ENCODE data around the gene PRXL2B. TPM values are rescaled to one million over a fixed set of nuclear protein-coding genes. Genes with fewer than 3 reads are reported as not detected.
"Not testable (repeated sequence)": the region's sequence is repeated elsewhere in the genome, so short reads cannot be mapped to it uniquely, and the experiment has no call there.

Gene PRXL2B
- total RNA-seq, 2 experiments from 2014 or later: 17.0 to 22.2 TPM

DNA sequence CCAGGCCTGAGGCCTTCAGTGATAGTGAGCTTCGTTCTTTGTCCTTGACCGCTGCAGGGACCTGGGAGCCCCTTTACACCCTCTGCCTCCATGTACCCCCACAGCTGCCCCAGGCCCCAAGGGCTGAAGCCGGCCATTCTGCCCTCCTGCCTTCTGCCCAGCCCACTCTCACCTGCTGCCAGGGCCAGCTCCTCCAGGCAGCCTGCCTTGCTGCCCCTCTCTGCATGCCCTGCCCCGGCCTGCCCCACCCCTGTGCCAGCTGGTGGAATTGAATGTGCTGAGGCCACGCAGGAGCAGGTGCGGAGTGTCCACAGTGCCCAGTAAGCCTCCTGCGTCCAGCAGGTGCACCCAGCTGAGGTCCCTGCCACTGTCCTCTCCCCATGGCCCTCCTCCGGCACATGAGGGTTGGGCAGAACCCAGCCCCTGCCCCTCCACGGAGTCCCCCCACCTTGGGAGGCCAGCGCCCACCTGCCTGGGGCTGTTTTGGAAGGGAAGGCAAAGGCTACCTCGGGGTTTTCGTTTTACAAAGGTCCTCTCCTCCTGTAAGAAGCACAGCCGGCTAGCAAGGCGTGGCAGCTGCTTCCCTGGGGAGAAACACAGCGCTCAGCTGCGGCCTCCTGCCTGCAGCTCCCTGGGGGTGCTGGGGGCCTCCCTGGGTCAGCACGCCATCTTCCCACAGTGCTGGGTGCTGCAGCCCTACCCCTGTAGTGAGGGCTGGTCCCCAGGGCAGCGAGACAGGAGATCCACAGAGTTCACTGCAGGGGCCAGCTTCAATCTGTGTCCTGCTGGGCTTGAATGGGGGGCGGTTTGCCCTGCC is 25.3 kb downstream of the PRXL2B start:
- H3K4me1 Mint-ChIP-seq: peaks cover 4% of the 10 kb centered on the region
- peaks cover 3% of the 10 kb centered on the region for H3K27me3 Mint-ChIP-seq
- peaks cover 4% of the 10 kb centered on the region for H3K36me3 Mint-ChIP-seq (ENCODE audit: low read depth)
- H3K9me3 Mint-ChIP-seq: peaks cover 24% of the 10 kb centered on the region
- H3K4me3 Mint-ChIP-seq: no peak overlapping the region
- no peak for DNase-seq
- H3K27ac Mint-ChIP-seq: no peak overlapping the region
- POLR2A ChIA-PET: no interaction called here
- CTCF ChIA-PET: no interaction called here

DNA sequence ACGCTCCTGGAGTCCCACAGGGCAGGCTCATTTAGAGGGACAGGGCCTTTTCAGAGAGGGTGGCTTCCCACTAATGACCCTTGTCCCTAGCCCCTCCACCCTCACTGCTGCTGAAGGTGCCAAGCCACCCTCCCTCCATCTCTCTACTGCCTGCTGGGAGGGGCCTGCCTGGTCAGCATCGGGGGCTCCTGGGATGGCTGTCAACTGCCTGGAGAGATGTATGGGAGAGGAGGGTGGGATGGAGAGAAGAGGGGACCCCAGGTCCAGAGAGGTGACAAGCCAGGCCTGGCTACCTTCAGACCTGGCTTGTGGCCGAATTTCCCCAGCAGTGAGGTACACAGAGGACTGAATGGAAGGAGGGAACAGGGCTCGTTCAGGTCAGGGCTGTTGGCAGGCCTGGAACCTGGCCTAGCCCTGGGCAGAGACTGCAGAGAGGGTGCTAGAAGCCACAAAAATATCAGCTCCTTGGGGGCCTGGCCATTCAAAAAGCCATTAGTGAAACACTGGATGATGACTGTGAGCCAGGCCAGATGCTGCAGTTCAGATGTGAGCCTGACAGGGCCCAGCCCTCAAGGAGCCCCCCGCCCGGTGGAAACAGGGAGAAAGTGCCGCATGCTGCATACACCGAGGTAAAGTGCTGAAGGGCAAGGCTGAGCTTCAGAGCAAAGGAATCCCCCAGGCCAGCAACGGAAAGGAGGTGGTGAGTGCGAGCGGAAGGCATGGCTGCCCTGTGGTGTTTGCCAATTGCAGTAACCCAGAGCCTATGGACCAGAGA is 26.2 kb downstream of the PRXL2B start:
- POLR2A ChIA-PET: no interaction called here

DNA sequence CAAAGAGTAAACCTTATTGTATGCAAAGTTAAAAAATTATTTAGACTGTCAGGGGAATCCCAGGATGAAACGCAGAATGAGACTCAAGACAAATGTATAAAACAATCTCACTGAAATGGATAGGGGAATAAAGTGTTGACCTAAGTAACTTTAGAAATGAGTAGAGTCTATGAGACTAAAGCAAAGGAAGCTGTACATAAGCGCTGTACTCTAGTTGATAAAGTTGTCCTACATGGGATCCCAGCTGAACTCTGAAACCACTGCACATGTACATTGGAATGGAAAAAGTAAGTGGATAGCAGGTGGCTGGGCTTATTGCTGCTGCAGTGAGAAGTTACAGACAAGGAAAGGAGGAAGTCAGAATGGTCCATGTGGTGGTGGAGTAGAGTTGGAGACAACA is 27.6 kb downstream of the PRXL2B start:
- POLR2A ChIA-PET: no interaction called here
- H3K27me3 Mint-ChIP-seq: peaks cover 7% of the 10 kb centered on the region
- peaks cover 4% of the 10 kb centered on the region for H3K4me1 Mint-ChIP-seq
- H3K27ac Mint-ChIP-seq: no peak overlapping the region
- CTCF ChIA-PET: no interaction called here
- peaks cover 21% of the 10 kb centered on the region for H3K9me3 Mint-ChIP-seq
- peaks cover 4% of the 10 kb centered on the region for H3K36me3 Mint-ChIP-seq (ENCODE audit: low read depth)
- H3K4me3 Mint-ChIP-seq: no peak overlapping the region
- DNase-seq: no peak

More for the DNA sequence above, 26.2 kb downstream of the PRXL2B start:
- no peak overlapping the region for H3K27ac Mint-ChIP-seq
- no peak overlapping the region for H3K4me3 Mint-ChIP-seq
- H3K4me1 Mint-ChIP-seq: peaks cover 4% of the 10 kb centered on the region
- CTCF ChIA-PET: no interaction called here
- no peak for DNase-seq
- H3K27me3 Mint-ChIP-seq: peaks cover 3% of the 10 kb centered on the region
- peaks cover 24% of the 10 kb centered on the region for H3K9me3 Mint-ChIP-seq
- peaks cover 4% of the 10 kb centered on the region for H3K36me3 Mint-ChIP-seq (ENCODE audit: low read depth)

DNA sequence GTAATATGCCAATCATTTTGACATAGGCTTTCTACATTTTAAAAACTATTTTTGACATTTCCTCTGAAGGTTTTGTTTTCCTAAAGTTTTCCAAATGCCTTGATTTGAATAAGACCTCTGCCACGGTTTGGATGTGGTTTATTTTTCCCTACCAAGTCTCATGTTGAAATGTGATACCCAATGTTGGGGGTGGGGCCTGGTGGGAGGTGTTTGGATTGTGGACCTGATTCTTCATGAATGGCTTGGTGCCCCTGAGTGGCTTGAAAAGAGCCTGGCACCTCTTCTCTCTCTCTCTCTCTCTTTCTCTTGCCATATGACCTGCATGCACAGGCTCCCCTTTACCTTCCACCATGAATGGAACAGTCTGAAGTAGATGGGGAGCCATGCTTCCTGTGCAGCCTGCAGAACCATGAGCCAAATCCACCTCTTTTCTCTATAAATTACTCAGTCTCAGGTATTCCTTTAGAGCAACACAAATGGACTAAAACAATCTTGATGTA is 31.4 kb downstream of the PRXL2B start:
- H3K27me3 Mint-ChIP-seq: peaks cover 14% of the 10 kb centered on the region
- CTCF ChIA-PET: no interaction called here
- no peak for DNase-seq
- peaks cover 4% of the 10 kb centered on the region for H3K36me3 Mint-ChIP-seq (ENCODE audit: low read depth)
- H3K9me3 Mint-ChIP-seq: peaks cover 21% of the 10 kb centered on the region
- peaks cover 4% of the 10 kb centered on the region for H3K4me1 Mint-ChIP-seq
- H3K4me3 Mint-ChIP-seq: no peak overlapping the region
- H3K27ac Mint-ChIP-seq: no peak overlapping the region
- POLR2A ChIA-PET: no interaction called here

DNA sequence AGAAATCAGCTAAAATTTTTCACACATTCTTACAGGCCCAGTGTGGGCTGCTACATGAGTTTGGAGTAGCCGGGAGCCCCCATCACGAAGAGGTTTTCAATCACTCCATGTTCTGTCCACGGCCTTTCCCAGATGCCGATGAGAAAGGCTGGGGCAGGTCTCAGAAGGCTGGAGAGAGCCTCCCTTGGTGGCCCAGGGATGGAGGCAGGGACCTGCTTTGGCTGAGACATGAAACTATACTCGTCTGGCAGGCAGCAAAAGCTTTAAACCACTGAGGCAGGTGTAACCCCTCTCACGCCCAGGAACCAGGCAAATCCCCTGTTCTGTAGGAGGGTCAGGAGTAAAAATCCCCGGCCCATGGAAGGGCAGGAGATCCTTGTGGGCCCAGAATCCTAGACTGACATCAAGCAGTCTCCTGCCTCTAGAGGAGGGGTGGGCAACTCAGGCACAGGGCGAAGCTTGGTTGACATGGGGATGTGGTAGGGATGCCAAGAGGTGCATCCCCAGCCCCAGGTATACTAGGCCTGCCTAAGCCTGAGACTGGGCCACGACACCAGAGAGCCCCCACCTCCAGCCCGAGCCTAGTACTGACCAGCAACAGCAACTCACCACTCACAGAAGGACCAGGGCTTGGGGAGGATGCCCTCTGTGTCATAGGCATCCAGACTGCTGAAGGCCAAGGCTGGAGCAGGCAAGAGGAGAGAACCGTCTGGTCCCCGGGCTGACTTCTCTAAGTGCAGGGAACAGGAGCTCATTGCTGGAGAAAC is 37.2 kb downstream of the PRXL2B start:
- Mint-ChIP-seq H3K27ac (no peak overlapping the region), H3K36me3 (ENCODE audit: low read depth) (no peaks in the 10 kb centered on the region), H3K27me3 (peaks cover 31% of the 10 kb centered on the region), H3K4me3 (no peak overlapping the region), H3K9me3 (no peaks in the 10 kb centered on the region), H3K4me1 (no peaks in the 10 kb centered on the region)
- ChIA-PET CTCF (no interaction called here), POLR2A (no interaction called here)
- DNase-seq: no peak

DNA sequence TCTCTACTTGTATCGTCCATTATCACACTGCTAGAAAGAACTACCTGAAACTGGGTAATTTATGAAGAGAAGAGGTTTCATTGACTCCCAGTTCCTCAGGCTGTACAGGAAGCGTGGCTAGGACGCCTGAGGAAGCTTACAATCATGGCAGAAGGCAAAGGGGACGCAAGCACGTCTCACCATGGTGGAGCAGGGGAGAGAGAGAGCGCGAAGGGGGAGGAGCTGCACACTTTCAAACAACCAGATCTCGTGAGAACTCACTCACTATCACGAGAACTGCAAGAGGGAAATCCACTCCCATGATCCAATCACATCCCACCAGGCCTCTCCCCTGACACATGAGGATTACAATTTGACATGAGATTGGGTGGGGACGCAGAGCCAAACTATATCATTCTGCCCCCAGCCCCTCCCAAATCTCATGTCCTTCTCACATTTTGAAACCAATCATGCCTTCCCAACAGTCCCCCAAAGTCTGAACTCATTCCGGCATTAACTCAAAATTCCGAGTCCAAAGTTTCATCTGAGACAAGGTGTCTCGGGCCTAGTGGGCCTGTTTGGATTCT is 38.2 kb downstream of the PRXL2B start:
- Mint-ChIP-seq H3K36me3 (ENCODE audit: low read depth) (no peaks in the 10 kb centered on the region), H3K9me3 (no peaks in the 10 kb centered on the region), H3K4me1 (no peaks in the 10 kb centered on the region), H3K27me3 (peaks cover 32% of the 10 kb centered on the region), H3K27ac (no peak overlapping the region), H3K4me3 (no peak overlapping the region)
- no peak for DNase-seq
- ChIA-PET CTCF (no interaction called here), POLR2A (no interaction called here)

DNA sequence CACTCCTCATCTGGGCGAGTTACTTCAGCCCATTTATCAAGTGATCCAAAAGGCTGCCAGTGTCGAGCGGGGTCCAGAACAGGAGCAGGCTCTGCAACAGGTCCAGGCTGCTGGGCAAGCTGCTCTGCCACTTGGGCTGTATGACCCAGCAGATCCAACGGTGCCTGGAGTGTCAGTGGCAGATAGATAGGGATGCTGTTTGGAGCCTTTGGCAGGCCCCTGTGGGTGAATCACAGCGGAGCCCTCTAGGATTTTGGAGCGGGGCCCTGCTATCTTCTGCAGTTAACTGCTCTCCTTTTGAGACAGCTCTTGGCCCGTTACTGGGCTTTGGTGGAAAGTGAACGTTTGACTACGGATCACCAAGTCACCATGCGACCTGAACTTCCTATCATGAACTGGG is 38.7 kb downstream of the PRXL2B start:
- ChIA-PET CTCF (no interaction called here), POLR2A (no interaction called here)
- Mint-ChIP-seq H3K27me3 (peaks cover 33% of the 10 kb centered on the region), H3K9me3 (peaks cover 2% of the 10 kb centered on the region), H3K4me3 (no peak overlapping the region), H3K27ac (no peak overlapping the region), H3K4me1 (no peaks in the 10 kb centered on the region), H3K36me3 (ENCODE audit: low read depth) (peaks cover 2% of the 10 kb centered on the region)
- no peak for DNase-seq

DNA sequence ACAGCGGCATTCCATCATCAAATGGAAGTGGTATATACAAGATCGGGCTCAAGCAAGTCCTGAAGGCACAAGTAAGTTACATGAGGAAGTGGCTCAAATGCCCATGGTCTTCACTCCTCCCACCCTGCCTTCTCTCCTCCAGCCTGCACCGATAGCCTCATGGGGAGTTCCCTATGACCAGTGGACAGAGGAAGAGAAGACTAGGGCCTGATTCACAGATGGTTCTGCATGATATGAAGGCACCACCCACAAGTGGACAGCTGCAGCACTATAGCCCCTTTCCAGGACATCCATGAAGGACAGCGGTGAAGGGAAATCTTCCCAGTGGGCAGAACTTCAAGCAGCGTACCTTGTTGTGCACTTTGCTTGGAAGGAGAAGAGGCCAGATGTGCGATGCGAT is 39.2 kb downstream of the PRXL2B start:
- H3K27ac Mint-ChIP-seq; H3K9me3 Mint-ChIP-seq; H3K4me3 Mint-ChIP-seq; H3K36me3 Mint-ChIP-seq (ENCODE audit: low read depth); H3K4me1 Mint-ChIP-seq; POLR2A ChIA-PET; DNase-seq; CTCF ChIA-PET: not testable (repeated sequence)
- peaks cover 36% of the 10 kb centered on the region for H3K27me3 Mint-ChIP-seq

DNA sequence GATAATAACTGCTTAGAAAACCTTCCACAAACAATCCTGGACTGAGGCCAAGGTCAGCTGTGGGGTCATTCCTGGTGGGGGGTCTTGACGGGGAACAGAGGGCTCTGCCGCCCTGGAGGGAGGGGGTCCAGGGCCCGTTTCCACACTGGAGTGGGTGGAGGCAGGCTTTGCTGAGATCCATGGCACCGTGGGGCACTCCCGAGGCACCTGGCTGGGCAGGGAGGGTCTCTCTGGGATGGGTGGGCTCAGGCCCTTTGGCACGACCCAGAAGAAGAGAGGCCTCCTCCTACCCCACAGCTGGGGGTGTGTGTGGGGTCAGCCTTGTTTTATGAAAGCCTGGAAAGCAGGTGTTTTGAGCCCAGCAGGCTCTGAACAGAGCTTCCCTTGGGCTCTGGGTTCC is 41.2 kb downstream of the PRXL2B start:
- ChIA-PET POLR2A (no interaction called here), CTCF (no interaction called here)
- DNase-seq: no peak
- Mint-ChIP-seq H3K27ac (no peak overlapping the region), H3K4me3 (no peak overlapping the region), H3K27me3 (peaks cover 40% of the 10 kb centered on the region), H3K4me1 (no peaks in the 10 kb centered on the region), H3K36me3 (ENCODE audit: low read depth) (peaks cover 8% of the 10 kb centered on the region), H3K9me3 (peaks cover 7% of the 10 kb centered on the region)

DNA sequence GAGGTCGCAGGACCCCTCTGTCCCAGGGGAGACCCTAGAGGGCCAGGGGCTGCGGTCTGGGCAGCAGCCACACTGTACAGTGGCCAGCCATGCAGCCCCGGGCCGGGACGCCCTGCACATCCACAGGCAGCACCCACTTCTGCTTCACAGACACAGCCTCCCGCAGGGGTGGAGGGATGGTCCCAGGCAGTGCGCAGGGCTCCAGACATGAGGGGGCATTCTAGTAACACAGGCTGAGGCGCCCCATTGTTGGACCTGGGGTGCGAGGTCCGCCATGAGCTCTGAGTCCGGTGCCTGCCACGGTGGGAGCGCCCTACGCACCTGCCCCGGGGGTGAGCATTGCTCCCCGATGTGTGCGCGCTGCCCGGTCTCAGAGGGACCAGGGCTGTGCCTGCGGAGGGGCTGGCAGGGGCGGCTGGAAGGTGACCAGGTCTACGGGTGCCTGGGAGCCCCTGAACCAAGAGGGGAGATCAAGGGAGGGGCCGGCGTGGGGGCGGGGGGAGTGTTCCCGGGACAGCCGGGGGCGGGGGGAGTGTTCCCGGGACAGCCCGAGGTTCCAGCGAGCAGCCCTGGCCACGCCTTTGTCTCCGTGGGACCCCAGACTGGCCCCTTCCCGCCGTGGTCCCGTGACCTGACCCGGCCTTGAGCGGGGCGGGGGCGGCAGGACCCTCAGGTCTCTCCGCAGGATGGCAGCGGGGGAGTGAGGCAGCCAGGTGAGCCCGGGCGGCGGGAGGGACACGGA is 41.8 kb downstream of the PRXL2B start:
- H3K4me1 Mint-ChIP-seq: no peaks in the 10 kb centered on the region
- no peak overlapping the region for H3K4me3 Mint-ChIP-seq
- CTCF ChIA-PET: no interaction called here
- peaks cover 8% of the 10 kb centered on the region for H3K36me3 Mint-ChIP-seq (ENCODE audit: low read depth)
- peaks cover 40% of the 10 kb centered on the region for H3K27me3 Mint-ChIP-seq
- POLR2A ChIA-PET: no interaction called here
- H3K9me3 Mint-ChIP-seq: peaks cover 7% of the 10 kb centered on the region
- H3K27ac Mint-ChIP-seq: no peak overlapping the region
- no peak for DNase-seq

DNA sequence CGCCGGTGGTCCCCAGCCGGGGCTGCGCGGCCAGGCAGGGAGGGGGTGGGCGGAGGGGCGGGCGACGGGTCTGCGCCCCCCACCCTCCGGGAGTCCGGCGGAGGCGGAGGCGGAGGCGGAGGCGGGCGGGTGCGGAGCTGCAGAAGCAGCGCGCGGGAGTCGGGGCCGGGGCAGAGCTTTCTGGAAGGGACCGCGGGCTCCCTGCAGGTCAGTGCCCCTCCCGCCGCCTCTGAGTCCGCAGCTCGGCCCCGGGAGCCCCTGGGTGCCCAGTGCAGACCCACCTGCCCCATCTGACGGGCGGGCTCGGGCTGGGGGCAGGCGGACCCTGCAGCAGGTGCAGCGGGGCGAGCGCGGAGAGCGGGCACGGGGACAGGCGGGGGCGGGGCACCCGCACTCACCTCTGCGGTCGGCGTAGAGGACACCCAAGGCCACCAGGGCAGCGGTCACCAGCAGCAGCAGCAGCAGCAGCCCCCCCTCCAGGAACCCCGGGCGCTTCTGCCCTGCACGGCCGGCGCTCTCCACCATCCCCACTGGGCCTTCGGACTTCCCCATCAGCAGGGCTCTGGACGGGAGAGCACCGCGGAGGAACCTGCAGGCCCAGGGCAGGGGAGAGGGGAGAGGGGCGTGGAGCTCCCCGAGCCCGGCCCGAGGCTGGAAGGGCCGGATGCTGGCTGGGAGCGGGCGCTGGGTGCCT is 42.5 kb downstream of the PRXL2B start:
- ChIA-PET POLR2A (no interaction called here), CTCF (no interaction called here)
- Mint-ChIP-seq H3K27ac (no peak overlapping the region), H3K4me1 (no peaks in the 10 kb centered on the region), H3K4me3 (no peak overlapping the region), H3K27me3 (peaks cover 40% of the 10 kb centered on the region), H3K9me3 (peaks cover 7% of the 10 kb centered on the region), H3K36me3 (ENCODE audit: low read depth) (peaks cover 8% of the 10 kb centered on the region)
- no peak for DNase-seq
